DND-41 (cell line): Measurements from ENCODE around the gene ARHGEF2.

Experiments
- ATAC-seq: fragments of 200-7000 bp; cut with Tn5 transposase; 3 replicates; pipeline ENCODE4 v1.9.1; 2021; ENCODE audit warnings: low read depth; ENCODE audit not compliant: insufficient read depth
- DNase-seq: peaks from one replicate; pipeline ENCODE4 v3.0.0-alpha.2; 2020
- H2AFZ ChIP-seq: 2 replicates; pipeline ENCODE4 v1.6.0; 2012; ENCODE audit warnings: low read depth, low read length
- H3K27ac ChIP-seq: 2 replicates; pipeline ENCODE4 v1.5.1; 2012; ENCODE audit warnings: low read length, inconsistent platforms
- H3K27me3 ChIP-seq: fragments of 200-600 bp; sonication (generic); 2 replicates; pipeline ENCODE4 v1.6.0; 2012; ENCODE audit warnings: low read length, mild to moderate bottlenecking, inconsistent platforms; ENCODE audit not compliant: insufficient read depth, poor library complexity
- H3K36me3 ChIP-seq: 2 replicates; pipeline ENCODE4 v1.5.1; 2012; ENCODE audit warnings: low read length, inconsistent platforms; ENCODE audit not compliant: insufficient read depth
- H3K4me1 ChIP-seq: 2 replicates; pipeline ENCODE4 v1.5.1; 2012; ENCODE audit warnings: mild to moderate bottlenecking, low read length; ENCODE audit not compliant: insufficient read depth
- H3K4me2 ChIP-seq: 2 replicates; pipeline ENCODE4 v1.6.0; 2012; ENCODE audit warnings: mild to moderate bottlenecking, moderate library complexity, low read length, inconsistent platforms; ENCODE audit not compliant: insufficient read depth
- H3K4me3 ChIP-seq, 2 experiments: fragments of 200-600 bp in 1 of 2; shearing (Covaris generic) in 1 of 2; 2 replicates each; pipeline ENCODE4 v1.5.1; 2012 to 2016; ENCODE audit warnings: inconsistent platforms in 2 of 2, low read length in 2 of 2, mild to moderate bottlenecking in 2 of 2, low read depth in 1 of 2, moderate library complexity in 1 of 2
- H3K79me2 ChIP-seq: 2 replicates; pipeline ENCODE4 v1.6.0; 2012; ENCODE audit warnings: low read length, inconsistent platforms; ENCODE audit not compliant: insufficient read depth
- H3K9ac ChIP-seq: 2 replicates; pipeline ENCODE4 v1.6.0; 2012; ENCODE audit warnings: low read depth, mild to moderate bottlenecking, inconsistent platforms, low read length, moderate library complexity
- H3K9me3 ChIP-seq: 2 replicates; pipeline ENCODE4 v1.5.1; 2012; ENCODE audit warnings: low read length, moderate library complexity, mild to moderate bottlenecking, inconsistent platforms; ENCODE audit not compliant: insufficient read depth, severe bottlenecking
- H4K20me1 ChIP-seq: 2 replicates; pipeline ENCODE4 v1.6.0; 2012; ENCODE audit warnings: low read length; ENCODE audit not compliant: insufficient read depth
- CTCF ChIP-seq: IDR thresholded peaks from 2 replicates; pipeline ENCODE4 v1.5.1; 2012; ENCODE audit warnings: borderline replicate concordance, low read length, moderate library complexity, mild to moderate bottlenecking; ENCODE audit not compliant: poor library complexity, severe bottlenecking; ENCODE audit errors: extremely low read depth
- EZH2 ChIP-seq: IDR thresholded peaks from 3 replicates; pipeline ENCODE4 v1.6.1; 2012; ENCODE audit warnings: borderline replicate concordance, low read depth, mild to moderate bottlenecking, moderate library complexity, low read length, inconsistent platforms; ENCODE audit not compliant: severe bottlenecking

The ARHGEF2 gene

GRCh38 chr1:155966135-155966534 lies 12.2 kb downstream of the ARHGEF2 start:
- peaks cover 94% of the 10 kb centered on the region for H3K36me3 ChIP-seq
- H3K4me1 ChIP-seq: 0 out of 2 replicates have a peak, but pooled peaks cover 5% of the 10 kb centered on the region
- DNase-seq (no peak), ATAC-seq (no peak)
- no peak overlapping the region for H3K9ac ChIP-seq
- H3K27me3 ChIP-seq: no peaks in the 10 kb centered on the region
- H3K9me3 ChIP-seq: no peaks in the 10 kb centered on the region
- TF ChIP-seq EZH2: no peak
- peak; percentile 55 for TF ChIP-seq CTCF
- H3K4me2 ChIP-seq: no peak overlapping the region
- peaks cover 59% of the 10 kb centered on the region for H3K79me2 ChIP-seq
- no peak overlapping the region for H2AFZ ChIP-seq
- no peak overlapping the region for H3K4me3 ChIP-seq
- H4K20me1 ChIP-seq: peaks cover 74% of the 10 kb centered on the region
- H3K27ac ChIP-seq: no peak overlapping the region

GRCh38 chr1:155964193-155964592 lies 14.2 kb downstream of the ARHGEF2 start:
- H3K4me1 ChIP-seq: no peaks in the 10 kb centered on the region
- H3K4me3 ChIP-seq: no peak overlapping the region
- TF ChIP-seq EZH2 (no peak), CTCF (no peak)
- no peak overlapping the region for H3K27ac ChIP-seq
- H3K9ac ChIP-seq: no peak overlapping the region
- peaks cover 39% of the 10 kb centered on the region for H3K79me2 ChIP-seq
- H3K27me3 ChIP-seq: no peaks in the 10 kb centered on the region
- ATAC-seq: no peak
- H2AFZ ChIP-seq: no peak overlapping the region
- no peak overlapping the region for H3K4me2 ChIP-seq
- DNase-seq: no peak
- no peaks in the 10 kb centered on the region for H3K9me3 ChIP-seq
- H4K20me1 ChIP-seq: peaks cover 58% of the 10 kb centered on the region
- H3K36me3 ChIP-seq: peaks cover 94% of the 10 kb centered on the region

GRCh38 chr1:155962599-155963211 lies 15.6 kb downstream of the ARHGEF2 start:
- Histone ChIP-seq H3K27ac (no peak overlapping the region), H3K4me3 (no peak overlapping the region), H3K4me2 (no peak overlapping the region), H3K9me3 (no peaks in the 10 kb centered on the region), H3K36me3 (peaks cover 91% of the 10 kb centered on the region), H3K79me2 (peaks cover 24% of the 10 kb centered on the region), H3K9ac (no peak overlapping the region), H4K20me1 (peaks cover 43% of the 10 kb centered on the region), H3K27me3 (no peaks in the 10 kb centered on the region), H2AFZ (no peak overlapping the region), H3K4me1 (no peaks in the 10 kb centered on the region)
- ATAC-seq (no peak), DNase-seq (no peak)
- TF ChIP-seq EZH2 (no peak), CTCF (no peak)

- Histone ChIP-seq H3K4me1 (no peaks in the 10 kb centered on the region), H3K27ac (no peak overlapping the region), H3K9ac (no peak overlapping the region), H3K4me2 (no peak overlapping the region), H2AFZ (no peak overlapping the region), H3K27me3 (no peaks in the 10 kb centered on the region), H3K4me3 (no peak overlapping the region), H3K9me3 (no peaks in the 10 kb centered on the region), H3K36me3 (peaks cover 91% of the 10 kb centered on the region), H4K20me1 (peaks cover 36% of the 10 kb centered on the region), H3K79me2 (peaks cover 17% of the 10 kb centered on the region)
- no peak for DNase-seq
- ATAC-seq: peak; percentile 37; the same call in 1 of the 3 replicates
- TF ChIP-seq CTCF (peak; percentile 16), EZH2 (no peak)
Observed at GRCh38 chr1:155961937-155962336, 16.4 kb downstream of the ARHGEF2 start.
